Ammon's horn (tissue), 1 donor: ENCODE measurements around the gene HOXD8.

Experiments used
- DNase-seq: peaks from one replicate; pipeline ENCODE4 v3.0.0-alpha.2; 2016; ENCODE audit warnings: low spot score

HOXD8 gene

GRCh38 chr2:176130957-176131847 is 1.7 kb downstream of the HOXD8 start:
- DNase-seq = no peak

DNA sequence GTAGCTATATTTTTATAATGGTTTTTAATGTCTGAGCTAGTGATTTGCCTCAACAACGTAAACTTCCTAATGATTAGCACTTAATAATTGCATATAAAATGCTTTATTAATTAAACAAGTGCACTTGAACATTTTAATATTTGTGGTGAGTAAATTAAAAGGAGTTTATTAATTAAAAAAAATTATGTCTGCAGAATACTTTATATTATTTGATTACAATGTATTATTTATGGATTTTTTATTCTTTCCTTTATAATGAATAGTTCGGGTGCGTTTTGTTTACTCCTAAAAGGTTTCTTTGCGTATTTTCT is 2.3 kb downstream of the HOXD8 start:
- DNase-seq = no peak

DNA sequence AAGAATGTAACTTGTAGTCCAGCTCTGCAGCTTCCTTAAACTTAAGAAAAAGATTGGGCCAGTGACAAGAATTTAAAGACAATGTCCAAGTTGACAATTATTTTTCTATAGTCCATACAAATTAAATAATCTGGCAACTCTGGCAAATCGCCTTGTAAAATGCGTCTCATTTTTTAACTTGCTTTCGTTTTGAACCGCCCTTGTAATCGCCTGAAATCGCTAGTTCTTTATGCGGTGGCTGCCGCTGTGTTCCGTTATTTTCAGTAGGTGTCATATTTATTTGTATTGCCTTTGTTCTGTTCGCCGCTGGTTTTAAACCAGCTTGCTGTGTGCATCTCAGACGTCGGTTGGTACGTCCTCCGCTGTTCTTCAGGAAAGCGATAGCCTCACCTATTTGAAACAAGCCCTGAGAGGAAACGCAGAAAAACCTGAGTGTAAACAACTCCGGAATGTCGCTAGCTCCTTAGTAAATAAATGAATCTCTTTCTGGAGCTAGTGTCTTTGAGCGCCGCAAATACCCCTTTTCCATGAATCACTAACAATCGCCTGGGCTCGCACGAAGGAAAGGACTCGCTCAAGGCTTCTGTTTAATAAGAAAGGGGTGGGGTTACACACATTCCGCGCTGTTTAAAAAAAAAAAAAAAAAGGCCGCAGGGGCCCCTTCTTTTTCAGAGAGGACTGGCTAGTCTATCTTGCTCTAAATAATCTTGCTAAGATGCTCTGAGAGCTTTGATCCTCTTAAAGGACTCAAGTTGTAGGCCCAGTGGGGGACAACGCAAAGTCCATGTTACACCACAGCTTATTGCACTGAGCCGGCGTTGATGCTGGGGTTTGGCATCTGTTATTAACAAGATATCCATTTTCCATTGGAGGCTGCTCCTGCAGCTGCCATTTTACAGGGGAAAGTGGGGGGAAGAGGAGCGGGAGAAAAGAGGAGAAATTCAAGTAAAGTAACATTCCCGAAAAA is 3.0 kb downstream of the HOXD8 start:
- no peak for DNase-seq

DNA sequence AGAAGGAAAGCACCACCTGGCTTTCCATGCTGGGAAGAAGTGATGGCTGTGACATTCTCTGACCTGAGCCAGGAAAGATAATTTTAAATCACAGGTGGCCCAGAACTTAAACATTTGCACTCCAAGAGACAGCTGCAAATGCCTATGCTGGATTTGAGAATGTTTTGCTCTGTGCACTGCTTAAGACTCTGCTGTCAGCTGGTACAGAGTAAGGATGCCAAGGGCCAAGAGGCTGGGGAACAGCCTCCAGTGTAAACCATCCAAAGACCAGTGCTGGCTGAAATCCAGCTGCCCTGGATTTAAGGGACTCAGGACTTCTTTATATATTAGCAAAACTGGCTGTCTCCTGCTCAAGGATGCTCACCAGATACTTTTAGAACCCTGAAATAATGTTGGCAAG is 3.9 kb downstream of the HOXD8 start:
- no peak for DNase-seq

DNA sequence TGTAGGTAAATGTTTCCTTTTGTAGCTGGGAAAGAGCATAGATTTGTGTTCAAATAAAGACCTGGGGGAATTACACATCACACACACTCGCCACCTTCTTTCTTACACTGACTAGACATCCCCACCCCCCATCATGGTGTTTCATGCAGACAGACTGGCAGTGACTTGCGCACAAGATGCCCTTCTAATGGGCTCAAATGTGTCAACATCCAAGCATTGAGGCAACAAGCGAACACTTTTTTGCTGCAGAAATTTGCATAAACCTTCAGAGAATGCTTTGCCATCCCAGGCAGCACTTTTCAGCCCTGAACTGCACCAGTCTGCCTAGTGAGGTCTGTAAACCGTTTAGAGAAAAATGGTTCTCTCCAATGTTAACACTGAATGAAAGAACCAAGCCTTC is 4.5 kb downstream of the HOXD8 start:
- DNase-seq = no peak

- no peak for DNase-seq
Observed at GRCh38 chr2:176135035-176135440, 5.5 kb downstream of the HOXD8 start.

- DNase-seq = no peak
Observed at GRCh38 chr2:176136374-176137251, 7.1 kb downstream of the HOXD8 start.

GRCh38 chr2:176137252-176137580 is 7.7 kb downstream of the HOXD8 start:
- no peak for DNase-seq

GRCh38 chr2:176137906-176138305 is 8.4 kb downstream of the HOXD8 start:
- no peak for DNase-seq

DNA sequence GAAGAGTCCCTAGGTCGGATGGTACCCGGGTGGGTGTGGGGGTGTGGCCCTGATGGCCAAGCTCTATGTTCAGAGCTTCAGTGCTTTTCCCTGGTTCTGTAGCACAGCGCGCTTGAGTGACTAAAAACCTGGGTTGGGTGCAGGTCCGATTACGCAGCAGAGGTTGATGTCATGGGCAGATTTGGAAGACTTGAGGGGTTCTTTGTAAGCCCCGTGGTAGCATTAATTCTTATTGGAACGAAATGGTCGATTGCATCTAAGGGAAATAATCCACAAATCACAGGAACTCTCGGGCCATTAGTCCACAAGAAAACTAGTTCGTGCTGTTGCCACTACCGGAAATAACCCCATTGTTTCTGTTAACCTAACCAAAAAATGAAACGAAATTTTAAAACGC is 9.0 kb downstream of the HOXD8 start:
- no peak for DNase-seq

DNA sequence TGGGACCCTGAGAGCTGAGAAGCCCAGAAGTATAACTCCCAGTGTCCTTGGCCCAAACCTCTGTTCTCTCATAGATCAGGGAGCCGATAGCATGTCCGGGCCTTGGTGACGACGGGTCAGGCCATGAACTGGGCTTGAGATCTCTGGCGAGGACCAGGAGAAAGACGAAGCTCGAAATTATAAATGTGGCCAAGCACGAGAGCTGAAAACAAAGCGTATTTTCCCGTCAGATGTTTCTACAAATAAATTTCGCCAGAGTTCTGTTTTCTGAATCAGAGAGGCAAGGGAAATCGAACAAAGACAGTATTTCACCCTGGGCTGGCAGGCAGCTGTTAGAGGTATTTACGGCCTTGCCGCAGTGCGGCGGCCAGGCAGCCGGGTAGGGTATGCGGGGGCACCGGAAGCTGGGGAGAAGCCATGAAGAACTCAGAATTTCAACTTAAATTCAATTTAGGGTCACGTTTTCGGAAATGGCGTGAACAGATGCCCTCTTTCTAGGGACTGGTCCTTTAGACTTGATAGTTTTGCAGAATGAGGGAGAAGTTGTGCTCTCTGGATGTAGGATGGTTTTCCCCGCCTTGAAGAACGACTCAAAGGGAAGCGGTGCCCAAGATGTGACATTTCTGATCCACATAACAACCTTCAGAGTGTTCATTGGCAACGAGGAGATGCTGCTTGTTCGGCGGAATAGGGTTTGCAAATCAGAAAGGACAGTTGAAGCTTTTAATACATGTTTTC is 9.6 kb downstream of the HOXD8 start:
- no peak for DNase-seq

DNA sequence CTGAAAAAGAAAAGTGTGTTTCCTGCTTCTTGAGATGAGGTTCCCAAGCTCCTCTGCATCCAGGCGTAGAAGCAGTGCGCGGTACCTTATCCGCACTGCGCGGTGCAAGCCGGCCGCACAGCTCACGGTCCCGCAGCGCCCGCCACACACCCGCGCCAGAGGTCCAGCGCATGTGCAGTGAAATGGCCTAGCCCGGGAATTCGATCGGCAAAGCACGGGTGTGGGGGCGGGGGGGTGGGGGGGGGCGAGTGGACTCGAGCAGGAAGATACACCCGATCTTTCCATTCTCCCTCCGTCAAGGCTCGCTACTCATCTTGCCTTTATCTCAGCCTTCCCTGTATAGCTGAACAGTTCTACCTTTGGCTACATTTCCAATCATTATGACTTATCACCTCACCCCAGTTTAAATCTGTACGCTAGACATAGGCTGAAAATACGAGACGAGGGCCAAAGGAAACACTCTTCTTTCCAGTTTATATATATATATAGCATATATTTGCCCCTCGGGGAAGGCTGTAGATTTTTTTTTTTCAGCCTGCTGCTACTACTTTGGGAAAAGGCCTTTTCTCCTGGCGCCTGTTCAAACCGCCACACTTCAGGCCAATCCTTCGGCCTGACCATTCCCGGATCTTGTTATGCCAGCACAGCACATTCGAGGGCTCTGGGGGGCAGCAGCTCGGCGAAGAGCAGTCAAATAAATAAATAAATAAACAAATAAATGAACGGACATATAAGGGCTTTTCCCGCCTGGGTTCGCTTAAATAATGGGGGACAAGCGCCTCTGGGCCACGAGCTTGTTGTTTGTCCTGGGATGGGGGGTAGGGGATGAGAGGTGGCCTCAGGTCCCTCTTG is 10.4 kb downstream of the HOXD8 start:
- no peak for DNase-seq

DNA sequence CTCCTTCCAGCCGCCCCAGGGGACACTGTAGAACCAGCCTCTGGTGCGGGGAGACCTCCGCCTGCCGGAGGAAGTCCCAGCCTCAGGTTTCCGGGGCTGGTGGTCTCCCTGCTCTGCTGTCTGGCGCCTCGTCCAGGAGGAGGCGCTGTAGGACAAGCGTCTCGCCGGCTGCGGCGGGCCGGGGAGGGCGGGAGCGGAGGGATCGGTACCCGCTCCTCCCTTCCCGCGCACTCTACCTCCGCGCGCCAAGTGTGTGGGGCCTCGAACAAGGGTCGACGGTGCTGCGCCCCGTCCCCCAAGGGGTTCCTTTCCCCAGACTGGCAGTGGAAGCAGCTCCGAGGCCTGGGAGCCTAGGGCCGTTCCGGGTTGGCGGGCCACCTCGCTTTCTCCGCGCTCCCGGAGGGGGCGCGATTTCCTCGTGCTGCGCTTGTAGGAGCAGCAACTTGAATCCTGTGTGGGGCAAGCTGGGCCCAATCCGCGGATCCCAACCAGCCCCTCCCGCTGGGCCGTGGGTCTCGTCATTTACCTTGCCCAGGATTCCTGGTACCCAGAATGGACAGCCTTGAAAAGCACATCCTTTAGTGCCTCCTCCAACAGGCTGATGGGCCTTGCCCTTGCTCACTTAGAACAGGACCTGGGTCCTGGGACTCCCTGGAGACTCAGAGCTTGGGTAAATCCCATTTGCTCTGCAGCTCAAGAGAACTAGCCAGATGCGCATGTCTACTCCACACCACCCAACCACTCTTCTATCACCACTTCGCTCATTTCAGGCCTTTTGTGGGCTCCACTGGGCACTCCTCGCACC is 11.2 kb downstream of the HOXD8 start:
- DNase-seq = peak; percentile 58

DNA sequence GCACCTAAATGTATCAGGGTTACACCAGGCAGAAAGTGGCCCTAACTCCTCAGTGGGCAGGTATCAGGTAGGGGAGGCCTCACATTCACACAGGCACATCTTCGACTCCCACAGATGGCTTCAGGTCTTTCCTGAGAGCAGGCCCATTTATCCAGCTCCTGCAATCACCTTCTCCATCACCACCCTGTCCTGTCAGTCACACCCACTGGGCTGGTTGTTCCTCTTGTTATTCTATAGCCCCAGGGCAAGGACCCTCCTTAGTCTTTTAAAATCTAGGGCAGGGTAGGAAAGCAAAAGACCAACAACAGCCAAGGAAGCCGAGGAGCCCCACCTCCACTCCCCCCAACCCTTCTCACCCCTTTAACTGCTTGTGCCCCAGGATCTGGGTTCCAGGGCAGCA is 12.8 kb downstream of the HOXD8 start:
- DNase-seq = no peak

- DNase-seq = no peak
Observed at GRCh38 chr2:176145085-176145969, 15.8 kb downstream of the HOXD8 start.

- no peak for DNase-seq
Observed at GRCh38 chr2:176146101-176146500, 16.6 kb downstream of the HOXD8 start.

GRCh38 chr2:176146645-176147044 is 17.1 kb downstream of the HOXD8 start:
- no peak for DNase-seq

- DNase-seq = no peak
Observed at GRCh38 chr2:176147210-176147799, 17.8 kb downstream of the HOXD8 start.
